GM23338 (cell line): ENCODE data around the gene CAPZB. TPM values are rescaled to one million over a fixed set of nuclear protein-coding genes. Genes with fewer than 3 reads are reported as not detected.

Experiments used
- ATAC-seq: fragments of 200-7000 bp; cut with Tn5 transposase; 3 replicates; pipeline ENCODE4 v1.9.1; 2020
- DNase-seq: peaks from one replicate; pipeline ENCODE4 v3.0.0-alpha.2; 2015; ENCODE audit warnings: low spot score
- H2AFZ ChIP-seq: fragments of 200-600 bp; sonication (generic); 2 replicates; pipeline ENCODE4 v1.8.0; 2016; ENCODE audit warnings: antibody characterized with exemption, mild to moderate bottlenecking, moderate library complexity
- H3F3A ChIP-seq: fragments of 200-600 bp; sonication (generic); replicated peaks from 2 replicates; pipeline ENCODE4 v1.8.0; 2017; ENCODE audit warnings: antibody characterized with exemption, mixed run types, low read depth
- H3K27ac ChIP-seq: fragments of 200-600 bp; sonication (generic); 2 replicates; pipeline ENCODE4 v1.6.1; 2016; ENCODE audit warnings: low read depth
- H3K27me3 ChIP-seq: fragments of 200-600 bp; sonication (generic); 2 replicates; pipeline ENCODE4 v1.8.0; 2016; ENCODE audit warnings: mild to moderate bottlenecking, mixed run types, moderate library complexity; ENCODE audit not compliant: insufficient read depth
- H3K36me3 ChIP-seq: fragments of 200-600 bp; sonication (generic); 2 replicates; pipeline ENCODE4 v1.8.0; 2016; ENCODE audit warnings: mild to moderate bottlenecking; ENCODE audit not compliant: insufficient read depth
- H3K4me1 ChIP-seq: fragments of 200-600 bp; sonication (generic); 2 replicates; pipeline ENCODE4 v1.8.0; 2016; ENCODE audit warnings: mild to moderate bottlenecking, moderate library complexity; ENCODE audit not compliant: insufficient read depth
- H3K4me2 ChIP-seq: fragments of 200-600 bp; sonication (generic); 2 replicates; pipeline ENCODE4 v1.7.1; 2017; ENCODE audit warnings: mixed run types
- H3K4me3 ChIP-seq: fragments of 200-600 bp; sonication (generic); 2 replicates; pipeline ENCODE4 v1.6.1; 2016; ENCODE audit warnings: mixed run types
- H3K79me2 ChIP-seq: fragments of 200-600 bp; sonication (generic); replicated peaks from 2 replicates; pipeline ENCODE4 v1.8.0; 2017; ENCODE audit warnings: mild to moderate bottlenecking; ENCODE audit not compliant: insufficient read depth
- H3K9me2 ChIP-seq: fragments of 200-600 bp; sonication (generic); 2 replicates; pipeline ENCODE4 v1.8.0; 2017; ENCODE audit not compliant: insufficient read depth
- H4K20me1 ChIP-seq: fragments of 200-600 bp; sonication (generic); replicated peaks from 2 replicates; pipeline ENCODE4 v1.8.0; 2017; ENCODE audit warnings: mild to moderate bottlenecking; ENCODE audit not compliant: insufficient read depth
- H3K27ac Mint-ChIP-seq: 2 replicates; pipeline ENCODE4 v1.8.0; 2020; ENCODE audit warnings: inconsistent platforms, mild to moderate bottlenecking, moderate library complexity, mixed read lengths
- H3K27me3 Mint-ChIP-seq: 3 replicates; pipeline ENCODE4 v1.8.0; 2022; ENCODE audit warnings: low read depth, mild to moderate bottlenecking, moderate library complexity, mixed read lengths, inconsistent platforms; ENCODE audit not compliant: insufficient read depth, poor library complexity
- H3K36me3 Mint-ChIP-seq: 3 replicates; pipeline ENCODE4 v1.8.0; 2021; ENCODE audit warnings: low read depth, mild to moderate bottlenecking, inconsistent platforms, moderate library complexity, mixed read lengths
- H3K4me1 Mint-ChIP-seq: 3 replicates; pipeline ENCODE4 v1.8.0; 2020; ENCODE audit warnings: mild to moderate bottlenecking, inconsistent platforms, mixed read lengths
- H3K4me3 Mint-ChIP-seq: 3 replicates; pipeline ENCODE4 v1.8.0; 2021; ENCODE audit warnings: moderate library complexity, mild to moderate bottlenecking, inconsistent platforms, mixed read lengths
- H3K9me3 Mint-ChIP-seq: 3 replicates; pipeline ENCODE4 v1.8.0; 2020; ENCODE audit warnings: moderate library complexity, mild to moderate bottlenecking, inconsistent platforms, mixed read lengths
- CREB1 ChIP-seq: fragments of 250-450 bp; sonication (Bioruptor Pico); IDR thresholded peaks from 2 replicates; pipeline ENCODE4 v1.5.0; 2020; ENCODE audit warnings: low read depth, mild to moderate bottlenecking, moderate library complexity
- EZH2 ChIP-seq: fragments of 200-600 bp; sonication (generic); IDR thresholded peaks from one replicate; pipeline ENCODE4 v1.8.0; 2017; ENCODE audit warnings: antibody characterized with exemption, mild to moderate bottlenecking, low read depth; ENCODE audit not compliant: unreplicated experiment
- EZH2phosphoT487 ChIP-seq: fragments of 200-600 bp; sonication (generic); IDR thresholded peaks from one replicate; pipeline ENCODE4 v1.8.1; 2018; ENCODE audit warnings: antibody characterized with exemption; ENCODE audit not compliant: unreplicated experiment
- JUNB ChIP-seq: IDR thresholded peaks from one replicate; pipeline ENCODE4 v1.6.1; 2016; ENCODE audit warnings: antibody characterized with exemption; ENCODE audit not compliant: unreplicated experiment
- NANOG ChIP-seq: IDR thresholded peaks from 2 replicates; pipeline ENCODE4 v1.6.1; 2016; ENCODE audit warnings: antibody characterized with exemption, borderline replicate concordance
- POLR2AphosphoS5 ChIP-seq: IDR thresholded peaks from 2 replicates; pipeline ENCODE4 v1.6.1; 2016; ENCODE audit warnings: antibody characterized with exemption, low read depth
- STAT1 ChIP-seq: IDR thresholded peaks from one replicate; pipeline ENCODE4 v1.6.1; 2016; ENCODE audit warnings: antibody characterized with exemption; ENCODE audit not compliant: unreplicated experiment
- ZNF114 ChIP-seq: fragments of 250-450 bp; sonication (Bioruptor Pico); IDR thresholded peaks from 2 replicates; pipeline ENCODE4 v1.5.0; 2020; ENCODE audit warnings: mild to moderate bottlenecking, moderate library complexity
- ZNF331 ChIP-seq: fragments of 250-450 bp; sonication (Bioruptor Pico); IDR thresholded peaks from 2 replicates; pipeline ENCODE4 v1.5.0; 2020; ENCODE audit warnings: low read depth, mild to moderate bottlenecking, moderate library complexity
- polyA plus RNA-seq: library from polyadenylated mRNA; unstranded; fragments of >200 nt; fragmentation: Nextera tagmentation; extraction: Ambion mirVana; gene quantifications from 2 replicates; pipeline ENCODE4 v1.2.1, GENCODE V29; 2016
- total RNA-seq: library from RNA; depleted of rRNA; stranded (reverse); fragments of >200 nt; shearing (Covaris generic); gene quantifications from 2 replicates; pipeline ENCODE4 v1.2.3, GENCODE V29; 2014
- TF ChIP-seq, protein P1 (sequence below): IDR thresholded peaks from one replicate; pipeline ENCODE4 v1.6.1; 2018; ENCODE audit warnings: antibody characterized with exemption; ENCODE audit not compliant: unreplicated experiment
- TF ChIP-seq, protein P2 (sequence below): IDR thresholded peaks from 2 replicates; pipeline ENCODE4 v1.6.1; 2016; ENCODE audit warnings: antibody characterized with exemption
- TF ChIP-seq, protein P3 (sequence below): fragments of 250-450 bp; sonication (Bioruptor Pico); IDR thresholded peaks from 2 replicates; pipeline ENCODE4 v1.5.0; 2020; ENCODE audit warnings: mild to moderate bottlenecking, moderate library complexity
- TF ChIP-seq, protein P4 (sequence below), 2 experiments: fragments of 200-600 bp in 1 of 2; sonication (generic) in 1 of 2; conservative IDR thresholded peaks; 2 replicates each; pipeline versions ENCODE4 v1.5.1 to v1.6.1; 2016 to 2017; ENCODE audit warnings: antibody characterized with exemption in 2 of 2, low read depth in 2 of 2, mild to moderate bottlenecking in 2 of 2, moderate library complexity in 1 of 2

CAPZB gene
- total and polyA plus RNA-seq, 2 experiments from 2014 or later = 195 to 348 TPM

DNA sequence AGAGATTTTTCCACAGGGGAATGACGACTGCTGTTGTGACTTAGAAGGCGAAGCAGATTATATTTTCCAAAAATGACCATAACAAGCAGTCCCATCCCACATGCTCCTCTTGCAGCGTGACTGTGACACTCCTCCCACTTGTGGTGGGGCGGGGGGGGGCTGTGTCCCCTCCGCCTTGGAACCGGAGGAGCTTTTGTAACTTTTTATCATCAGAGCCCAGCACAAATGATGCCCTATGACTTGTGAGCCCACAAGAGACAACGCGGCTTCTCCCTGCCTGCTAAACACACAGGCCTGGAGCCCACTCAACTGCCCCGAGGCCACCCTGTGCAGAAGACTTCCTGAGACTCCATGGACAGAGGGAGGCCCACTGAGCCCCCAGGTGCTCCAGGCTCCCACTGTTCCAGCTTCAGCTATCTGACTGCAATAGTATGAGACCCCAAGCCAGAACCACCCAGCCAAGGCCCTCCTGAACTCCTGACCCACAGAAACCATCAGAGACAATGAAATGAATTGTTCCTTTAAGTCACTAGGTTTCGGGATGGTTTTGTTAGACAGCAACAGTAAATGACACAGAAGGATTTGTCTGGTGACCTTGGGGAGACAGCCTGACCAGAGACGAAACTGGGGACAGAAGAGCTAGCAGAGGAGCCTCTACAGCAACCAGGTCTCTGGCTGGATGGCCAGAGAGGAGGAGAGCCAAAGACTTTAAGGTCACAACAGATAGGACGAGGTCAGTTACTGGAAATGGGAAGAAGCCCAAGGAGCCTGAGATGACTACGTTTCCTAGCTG lies 58.8 kb downstream of the CAPZB start:
- Histone ChIP-seq H3K4me1 (peaks cover 21% of the 10 kb centered on the region), H3K79me2 (peaks cover 100% of the 10 kb centered on the region), H3F3A (no peaks in the 10 kb centered on the region), H4K20me1 (peaks cover 96% of the 10 kb centered on the region), H2AFZ (no peak overlapping the region), H3K4me2 (no peak overlapping the region), H3K27me3 (no peaks in the 10 kb centered on the region), H3K4me3 (no peak overlapping the region), H3K36me3 (no peaks in the 10 kb centered on the region), H3K9me2 (no peaks in the 10 kb centered on the region), H3K27ac (no peak overlapping the region)
- no peak overlapping the region for H3K27ac Mint-ChIP-seq
- H3K27me3 Mint-ChIP-seq = peaks cover 2% of the 10 kb centered on the region
- H3K36me3 Mint-ChIP-seq = peaks cover 3% of the 10 kb centered on the region; the same call in 2 of the 3 replicates
- H3K9me3 Mint-ChIP-seq = no peaks in the 10 kb centered on the region
- ATAC-seq = no peak
- no peak overlapping the region for H3K4me3 Mint-ChIP-seq
- TF ChIP-seq EZH2phosphoT487 (no peak), JUNB (no peak), POLR2AphosphoS5 (no peak), EZH2 (no peak), ZNF114 (no peak), NANOG (no peak), STAT1 (no peak), CREB1 (CRISPR knock-in tag) (no peak), ZNF331 (no peak)
- TF ChIP-seq, protein P1, sequence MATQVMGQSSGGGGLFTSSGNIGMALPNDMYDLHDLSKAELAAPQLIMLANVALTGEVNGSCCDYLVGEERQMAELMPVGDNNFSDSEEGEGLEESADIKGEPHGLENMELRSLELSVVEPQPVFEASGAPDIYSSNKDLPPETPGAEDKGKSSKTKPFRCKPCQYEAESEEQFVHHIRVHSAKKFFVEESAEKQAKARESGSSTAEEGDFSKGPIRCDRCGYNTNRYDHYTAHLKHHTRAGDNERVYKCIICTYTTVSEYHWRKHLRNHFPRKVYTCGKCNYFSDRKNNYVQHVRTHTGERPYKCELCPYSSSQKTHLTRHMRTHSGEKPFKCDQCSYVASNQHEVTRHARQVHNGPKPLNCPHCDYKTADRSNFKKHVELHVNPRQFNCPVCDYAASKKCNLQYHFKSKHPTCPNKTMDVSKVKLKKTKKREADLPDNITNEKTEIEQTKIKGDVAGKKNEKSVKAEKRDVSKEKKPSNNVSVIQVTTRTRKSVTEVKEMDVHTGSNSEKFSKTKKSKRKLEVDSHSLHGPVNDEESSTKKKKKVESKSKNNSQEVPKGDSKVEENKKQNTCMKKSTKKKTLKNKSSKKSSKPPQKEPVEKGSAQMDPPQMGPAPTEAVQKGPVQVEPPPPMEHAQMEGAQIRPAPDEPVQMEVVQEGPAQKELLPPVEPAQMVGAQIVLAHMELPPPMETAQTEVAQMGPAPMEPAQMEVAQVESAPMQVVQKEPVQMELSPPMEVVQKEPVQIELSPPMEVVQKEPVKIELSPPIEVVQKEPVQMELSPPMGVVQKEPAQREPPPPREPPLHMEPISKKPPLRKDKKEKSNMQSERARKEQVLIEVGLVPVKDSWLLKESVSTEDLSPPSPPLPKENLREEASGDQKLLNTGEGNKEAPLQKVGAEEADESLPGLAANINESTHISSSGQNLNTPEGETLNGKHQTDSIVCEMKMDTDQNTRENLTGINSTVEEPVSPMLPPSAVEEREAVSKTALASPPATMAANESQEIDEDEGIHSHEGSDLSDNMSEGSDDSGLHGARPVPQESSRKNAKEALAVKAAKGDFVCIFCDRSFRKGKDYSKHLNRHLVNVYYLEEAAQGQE = no peak
- TF ChIP-seq, protein P2, sequence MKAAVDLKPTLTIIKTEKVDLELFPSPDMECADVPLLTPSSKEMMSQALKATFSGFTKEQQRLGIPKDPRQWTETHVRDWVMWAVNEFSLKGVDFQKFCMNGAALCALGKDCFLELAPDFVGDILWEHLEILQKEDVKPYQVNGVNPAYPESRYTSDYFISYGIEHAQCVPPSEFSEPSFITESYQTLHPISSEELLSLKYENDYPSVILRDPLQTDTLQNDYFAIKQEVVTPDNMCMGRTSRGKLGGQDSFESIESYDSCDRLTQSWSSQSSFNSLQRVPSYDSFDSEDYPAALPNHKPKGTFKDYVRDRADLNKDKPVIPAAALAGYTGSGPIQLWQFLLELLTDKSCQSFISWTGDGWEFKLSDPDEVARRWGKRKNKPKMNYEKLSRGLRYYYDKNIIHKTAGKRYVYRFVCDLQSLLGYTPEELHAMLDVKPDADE = no peak
- TF ChIP-seq, protein P3, sequence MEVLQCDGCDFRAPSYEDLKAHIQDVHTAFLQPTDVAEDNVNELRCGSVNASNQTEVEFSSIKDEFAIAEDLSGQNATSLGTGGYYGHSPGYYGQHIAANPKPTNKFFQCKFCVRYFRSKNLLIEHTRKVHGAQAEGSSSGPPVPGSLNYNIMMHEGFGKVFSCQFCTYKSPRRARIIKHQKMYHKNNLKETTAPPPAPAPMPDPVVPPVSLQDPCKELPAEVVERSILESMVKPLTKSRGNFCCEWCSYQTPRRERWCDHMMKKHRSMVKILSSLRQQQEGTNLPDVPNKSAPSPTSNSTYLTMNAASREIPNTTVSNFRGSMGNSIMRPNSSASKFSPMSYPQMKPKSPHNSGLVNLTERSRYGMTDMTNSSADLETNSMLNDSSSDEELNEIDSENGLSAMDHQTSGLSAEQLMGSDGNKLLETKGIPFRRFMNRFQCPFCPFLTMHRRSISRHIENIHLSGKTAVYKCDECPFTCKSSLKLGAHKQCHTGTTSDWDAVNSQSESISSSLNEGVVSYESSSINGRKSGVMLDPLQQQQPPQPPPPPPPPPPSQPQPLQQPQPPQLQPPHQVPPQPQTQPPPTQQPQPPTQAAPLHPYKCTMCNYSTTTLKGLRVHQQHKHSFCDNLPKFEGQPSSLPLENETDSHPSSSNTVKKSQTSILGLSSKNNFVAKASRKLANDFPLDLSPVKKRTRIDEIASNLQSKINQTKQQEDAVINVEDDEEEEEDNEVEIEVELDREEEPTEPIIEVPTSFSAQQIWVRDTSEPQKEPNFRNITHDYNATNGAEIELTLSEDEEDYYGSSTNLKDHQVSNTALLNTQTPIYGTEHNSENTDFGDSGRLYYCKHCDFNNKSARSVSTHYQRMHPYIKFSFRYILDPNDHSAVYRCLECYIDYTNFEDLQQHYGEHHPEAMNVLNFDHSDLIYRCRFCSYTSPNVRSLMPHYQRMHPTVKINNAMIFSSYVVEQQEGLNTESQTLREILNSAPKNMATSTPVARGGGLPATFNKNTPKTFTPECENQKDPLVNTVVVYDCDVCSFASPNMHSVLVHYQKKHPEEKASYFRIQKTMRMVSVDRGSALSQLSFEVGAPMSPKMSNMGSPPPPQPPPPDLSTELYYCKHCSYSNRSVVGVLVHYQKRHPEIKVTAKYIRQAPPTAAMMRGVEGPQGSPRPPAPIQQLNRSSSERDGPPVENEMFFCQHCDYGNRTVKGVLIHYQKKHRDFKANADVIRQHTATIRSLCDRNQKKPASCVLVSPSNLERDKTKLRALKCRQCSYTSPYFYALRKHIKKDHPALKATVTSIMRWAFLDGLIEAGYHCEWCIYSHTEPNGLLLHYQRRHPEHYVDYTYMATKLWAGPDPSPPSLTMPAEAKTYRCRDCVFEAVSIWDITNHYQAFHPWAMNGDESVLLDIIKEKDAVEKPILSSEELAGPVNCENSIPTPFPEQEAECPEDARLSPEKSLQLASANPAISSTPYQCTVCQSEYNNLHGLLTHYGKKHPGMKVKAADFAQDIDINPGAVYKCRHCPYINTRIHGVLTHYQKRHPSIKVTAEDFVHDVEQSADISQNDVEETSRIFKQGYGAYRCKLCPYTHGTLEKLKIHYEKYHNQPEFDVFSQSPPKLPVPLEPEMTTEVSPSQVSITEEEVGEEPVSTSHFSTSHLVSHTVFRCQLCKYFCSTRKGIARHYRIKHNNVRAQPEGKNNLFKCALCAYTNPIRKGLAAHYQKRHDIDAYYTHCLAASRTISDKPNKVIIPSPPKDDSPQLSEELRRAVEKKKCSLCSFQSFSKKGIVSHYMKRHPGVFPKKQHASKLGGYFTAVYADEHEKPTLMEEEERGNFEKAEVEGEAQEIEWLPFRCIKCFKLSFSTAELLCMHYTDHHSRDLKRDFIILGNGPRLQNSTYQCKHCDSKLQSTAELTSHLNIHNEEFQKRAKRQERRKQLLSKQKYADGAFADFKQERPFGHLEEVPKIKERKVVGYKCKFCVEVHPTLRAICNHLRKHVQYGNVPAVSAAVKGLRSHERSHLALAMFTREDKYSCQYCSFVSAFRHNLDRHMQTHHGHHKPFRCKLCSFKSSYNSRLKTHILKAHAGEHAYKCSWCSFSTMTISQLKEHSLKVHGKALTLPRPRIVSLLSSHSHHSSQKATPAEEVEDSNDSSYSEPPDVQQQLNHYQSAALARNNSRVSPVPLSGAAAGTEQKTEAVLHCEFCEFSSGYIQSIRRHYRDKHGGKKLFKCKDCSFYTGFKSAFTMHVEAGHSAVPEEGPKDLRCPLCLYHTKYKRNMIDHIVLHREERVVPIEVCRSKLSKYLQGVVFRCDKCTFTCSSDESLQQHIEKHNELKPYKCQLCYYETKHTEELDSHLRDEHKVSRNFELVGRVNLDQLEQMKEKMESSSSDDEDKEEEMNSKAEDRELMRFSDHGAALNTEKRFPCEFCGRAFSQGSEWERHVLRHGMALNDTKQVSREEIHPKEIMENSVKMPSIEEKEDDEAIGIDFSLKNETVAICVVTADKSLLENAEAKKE (CRISPR knock-in tag) = no peak
- TF ChIP-seq, protein P4, sequence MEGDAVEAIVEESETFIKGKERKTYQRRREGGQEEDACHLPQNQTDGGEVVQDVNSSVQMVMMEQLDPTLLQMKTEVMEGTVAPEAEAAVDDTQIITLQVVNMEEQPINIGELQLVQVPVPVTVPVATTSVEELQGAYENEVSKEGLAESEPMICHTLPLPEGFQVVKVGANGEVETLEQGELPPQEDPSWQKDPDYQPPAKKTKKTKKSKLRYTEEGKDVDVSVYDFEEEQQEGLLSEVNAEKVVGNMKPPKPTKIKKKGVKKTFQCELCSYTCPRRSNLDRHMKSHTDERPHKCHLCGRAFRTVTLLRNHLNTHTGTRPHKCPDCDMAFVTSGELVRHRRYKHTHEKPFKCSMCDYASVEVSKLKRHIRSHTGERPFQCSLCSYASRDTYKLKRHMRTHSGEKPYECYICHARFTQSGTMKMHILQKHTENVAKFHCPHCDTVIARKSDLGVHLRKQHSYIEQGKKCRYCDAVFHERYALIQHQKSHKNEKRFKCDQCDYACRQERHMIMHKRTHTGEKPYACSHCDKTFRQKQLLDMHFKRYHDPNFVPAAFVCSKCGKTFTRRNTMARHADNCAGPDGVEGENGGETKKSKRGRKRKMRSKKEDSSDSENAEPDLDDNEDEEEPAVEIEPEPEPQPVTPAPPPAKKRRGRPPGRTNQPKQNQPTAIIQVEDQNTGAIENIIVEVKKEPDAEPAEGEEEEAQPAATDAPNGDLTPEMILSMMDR (conservative IDR thresholded peaks at IDR 0.05; ENCODE audit: low read depth in 2 of 2) = no peak
- no peak for DNase-seq
- peaks cover 29% of the 10 kb centered on the region for H3K4me1 Mint-ChIP-seq
